Endothelial cell of umbilical vein (primary cell): ENCODE results near the gene UFSP2. TPM values are rescaled to one million over a fixed set of nuclear protein-coding genes. Genes with fewer than 3 reads are reported as not detected.

Experiments used
- BruUV-seq: library from RNA; stranded (reverse); fragments of 400-500 nt; replicated peaks from 2 replicates; lab custom pipeline; 2021; lab: Mats Ljungman, UMichigan
- CTCF ChIA-PET: fragments of 300-600, 350-600 bp; sonication (Branson Sonifier 250); formaldehyde crosslinking; loops from one replicate; lab custom pipeline; 2021; ENCODE audit warnings: antibody characterized with exemption, inconsistent platforms; lab: Charles Lee
- POLR2A ChIA-PET: fragments of 300-600, 350-600 bp; sonication (Branson Sonifier 250); formaldehyde crosslinking; loops from one replicate; lab custom pipeline; 2021; ENCODE audit warnings: antibody characterized with exemption, inconsistent platforms; lab: Charles Lee
- DNase-seq: peaks from one replicate; pipeline ENCODE4 v3.0.0-alpha.2; 2011; ENCODE audit warnings: low read depth, low spot score
- FAIRE-seq: peaks from 2 replicates; lab custom pipeline; 2011; peaks lifted over from hg19 to GRCh38; lab: Jason Lieb, UNC
- H2AFZ ChIP-seq: 2 replicates; pipeline ENCODE4 v1.6.0; 2012; ENCODE audit warnings: low read depth, low read length, control low read depth, inconsistent platforms
- H3K27ac ChIP-seq: 2 replicates; pipeline ENCODE4 v1.5.1; 2011; ENCODE audit warnings: low read depth, mild to moderate bottlenecking, control low read depth, low read length, moderate library complexity; ENCODE audit not compliant: insufficient read depth
- H3K27me3 ChIP-seq, 2 experiments: 2 replicates each; pipeline versions ENCODE4 v1.6.0 to v1.6.1; 2011; ENCODE audit warnings: low read length in 2 of 2, mixed read lengths in 1 of 2; ENCODE audit not compliant: control insufficient read depth in 2 of 2, insufficient read depth in 2 of 2
- H3K36me3 ChIP-seq, 2 experiments: 2 replicates in 1 of 2; 3 replicates in 1 of 2; pipeline ENCODE4 v1.5.1; 2011; ENCODE audit warnings: low read length in 2 of 2, mild to moderate bottlenecking in 1 of 2, moderate library complexity in 1 of 2; ENCODE audit not compliant: control insufficient read depth in 2 of 2, insufficient read depth in 2 of 2; ENCODE audit errors: extremely low read depth in 1 of 2
- H3K4me1 ChIP-seq: 3 replicates; pipeline ENCODE4 v1.5.1; 2011; ENCODE audit warnings: mild to moderate bottlenecking, low read length; ENCODE audit not compliant: control insufficient read depth, insufficient read depth; ENCODE audit errors: extremely low read depth
- H3K4me2 ChIP-seq: 2 replicates; pipeline ENCODE4 v1.6.1; 2011; ENCODE audit warnings: low read length, control low read depth, mixed read lengths; ENCODE audit not compliant: insufficient read depth
- H3K4me3 ChIP-seq, 3 experiments: fragments of 200-600 bp in 1 of 3; sonication (generic), shearing (Covaris generic) in 1 of 3; replicated peaks in 1 of 3; 2 replicates each; pipeline ENCODE4 v1.5.1; 2011 to 2016; ENCODE audit warnings: control low read depth in 3 of 3, low read length in 3 of 3, mild to moderate bottlenecking in 2 of 3, inconsistent platforms in 1 of 3, low read depth in 1 of 3, moderate library complexity in 1 of 3; ENCODE audit not compliant: insufficient read depth in 1 of 3
- H3K79me2 ChIP-seq: 2 replicates; pipeline ENCODE4 v1.6.0; 2012; ENCODE audit warnings: low read length, inconsistent platforms; ENCODE audit not compliant: control insufficient read depth, insufficient read depth
- H3K9ac ChIP-seq: replicated peaks from 2 replicates; pipeline ENCODE3; 2011; ENCODE audit warnings: low read length, control low read depth; ENCODE audit not compliant: insufficient read depth; ENCODE audit errors: extremely low read depth
- H3K9me1 ChIP-seq: replicated peaks from 3 replicates; pipeline ENCODE4 v1.6.0; 2011; ENCODE audit warnings: mild to moderate bottlenecking, low read length; ENCODE audit not compliant: control insufficient read depth, insufficient read depth; ENCODE audit errors: extremely low read depth
- H3K9me3 ChIP-seq: replicated peaks from 2 replicates; pipeline ENCODE4 v1.5.1; 2012; ENCODE audit warnings: low read length, inconsistent platforms; ENCODE audit not compliant: control insufficient read depth, insufficient read depth
- H4K20me1 ChIP-seq: replicated peaks from 2 replicates; pipeline ENCODE3; 2011; ENCODE audit warnings: mild to moderate bottlenecking, low read length; ENCODE audit not compliant: control insufficient read depth, insufficient read depth; ENCODE audit errors: extremely low read depth
- EZH2 ChIP-seq: IDR thresholded peaks from 2 replicates; pipeline ENCODE4 v1.6.1; 2012; ENCODE audit warnings: borderline replicate concordance, low read depth, mild to moderate bottlenecking, moderate library complexity, low read length, inconsistent platforms; ENCODE audit not compliant: severe bottlenecking
- FOS ChIP-seq: IDR thresholded peaks from 2 replicates; pipeline ENCODE4 v1.6.1; 2011; ENCODE audit warnings: mild to moderate bottlenecking, low read length, moderate library complexity, borderline replicate concordance; ENCODE audit not compliant: insufficient read depth
- GATA2 ChIP-seq: IDR thresholded peaks from 2 replicates; pipeline ENCODE4 v1.7.0; 2011; ENCODE audit warnings: low read depth, mild to moderate bottlenecking, moderate library complexity, mixed read lengths, low read length; ENCODE audit not compliant: insufficient read length, insufficient read depth
- JUN ChIP-seq: IDR thresholded peaks from 2 replicates; pipeline ENCODE4 v1.6.1; 2011; ENCODE audit warnings: borderline replicate concordance, low read depth; ENCODE audit not compliant: insufficient read length, insufficient read depth
- POLR2A ChIP-seq: IDR thresholded peaks from 2 replicates; pipeline ENCODE4 v1.6.1; 2012; ENCODE audit warnings: low read depth, mild to moderate bottlenecking, control low read depth, low read length
- POLR2AphosphoS5 ChIP-seq: IDR thresholded peaks from 2 replicates; pipeline ENCODE4 v1.6.1; 2012; ENCODE audit warnings: low read depth, mild to moderate bottlenecking, control low read depth, low read length, moderate library complexity; ENCODE audit not compliant: insufficient read depth
- dilution Hi-C: fragments of 300-500 bp; cut with MboI; formaldehyde crosslinking; loops from one replicate; pipeline ENCODE4 v1.15.0; 2019; ENCODE audit warnings: low sequenced_read_pairs; ENCODE audit not compliant: extremely low pct_ligation_motif_present
- intact Hi-C: fragments of 100-400 bp; cut with micrococcal nuclease; formaldehyde crosslinking; loops from one replicate; pipeline ENCODE4 v1.10.0; 2022
- polyA plus RNA-seq, 4 experiments: library from polyadenylated mRNA; depleted of rRNA in 3 of 4; stranded (reverse) in 3 of 4; unstranded in 1 of 4; fragments of >200 nt; gene quantifications; 2 replicates each; pipeline versions ENCODE4 v1.2.1 to v1.2.3, GENCODE V29; 2011 to 2012; ENCODE audit warnings: missing spikeins in 1 of 4
- total RNA-seq: library from RNA; stranded (reverse); gene quantifications from 2 replicates; pipeline ENCODE4 v1.2.3, GENCODE V29; 2021

UFSP2 gene
- total and polyA plus RNA-seq, 2 donors (not counting 3 experiments of a cell fraction or from before 2014, with no cell fraction given): 25.2 to 26.7 TPM

- no peaks in the 10 kb centered on the region for H3K79me2 ChIP-seq
- no peaks in the 10 kb centered on the region for H3K36me3 ChIP-seq
- POLR2A ChIA-PET: no interaction called here
- CTCF ChIA-PET: interaction anchor here (0.8 to 1.7 kb wide), 2 partner anchors 131 to 571 kb away, joined by 4 to 7 read pairs; no protein-coding TSS in a partner anchor
- H3K27me3 ChIP-seq: peaks cover 15% of the 10 kb centered on the region in 2 experiments
- intact Hi-C loops (no loop called here), dilution Hi-C loops (no loop called here)
- H3K4me1 ChIP-seq: peaks cover 20% of the 10 kb centered on the region
- H3K9me1 ChIP-seq: no peaks in the 10 kb centered on the region
- H3K9me3 ChIP-seq: no peaks in the 10 kb centered on the region
- no peak for TF ChIP-seq FOS
- no TSS peak for BruUV-seq
- H3K4me3 ChIP-seq: no peak overlapping the region
- no peak overlapping the region for H3K27ac ChIP-seq
- DNase-seq: no peak
- H3K9ac ChIP-seq: no peak overlapping the region
- H3K4me2 ChIP-seq: no peak overlapping the region
- FAIRE-seq: no peak
- no peaks in the 10 kb centered on the region for H4K20me1 ChIP-seq
- H2AFZ ChIP-seq: no peak overlapping the region
Observed at GRCh38 chr4:185467101-185467500, 41.3 kb upstream of the UFSP2 start.

- Histone ChIP-seq H3K27me3 (peaks cover 15% of the 10 kb centered on the region in 2 experiments), H3K4me3 (no peak overlapping the region), H3K79me2 (no peaks in the 10 kb centered on the region), H2AFZ (no peak overlapping the region), H3K9me3 (no peaks in the 10 kb centered on the region), H4K20me1 (no peaks in the 10 kb centered on the region), H3K9ac (no peak overlapping the region), H3K4me1 (peaks cover 16% of the 10 kb centered on the region), H3K9me1 (no peaks in the 10 kb centered on the region), H3K4me2 (no peak overlapping the region), H3K36me3 (no peaks in the 10 kb centered on the region), H3K27ac (no peak overlapping the region)
- intact Hi-C loops: no loop called here
- no TSS peak for BruUV-seq
- DNase-seq (no peak), FAIRE-seq (no peak)
- ChIA-PET CTCF (interaction anchor here (0.5 to 1.3 kb wide), 3 partner anchors 16 to 132 kb away, joined by 3 to 9 read pairs (median 3); no protein-coding TSS in a partner anchor), POLR2A (no interaction called here)
- dilution Hi-C loops: no loop called here
- TF ChIP-seq POLR2A (no peak), POLR2AphosphoS5 (no peak), JUN (no peak), GATA2 (no peak), EZH2 (no peak)
Observed at GRCh38 chr4:185465707-185466106, 39.9 kb upstream of the UFSP2 start.
